Measurements from ENCODE around the gene RRP8.

DNA sequence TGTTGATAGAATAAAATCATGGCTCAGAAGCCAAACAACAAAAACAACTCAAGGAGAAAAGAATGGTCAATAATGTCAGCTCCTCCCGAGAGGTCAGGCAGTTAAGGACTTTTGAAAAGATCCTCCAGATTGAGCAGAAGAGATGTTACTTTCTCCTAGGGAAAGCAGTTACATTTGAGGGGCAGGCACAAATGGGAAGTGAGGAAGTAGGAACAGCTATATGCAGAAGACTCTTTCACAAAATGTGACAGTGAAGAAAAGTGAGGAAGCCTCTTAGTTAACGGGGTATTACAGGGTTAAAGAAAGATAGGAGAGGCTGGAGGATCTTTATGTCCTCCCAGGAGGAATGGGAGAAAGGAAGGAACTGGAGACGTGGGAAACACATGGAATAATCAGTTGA lies 48.8 kb upstream of the RRP8 start:
- TF ChIP-seq POLR2A (IDR thresholded peaks at IDR 0.05) = no peak
- TF ChIP-seq, protein P1, sequence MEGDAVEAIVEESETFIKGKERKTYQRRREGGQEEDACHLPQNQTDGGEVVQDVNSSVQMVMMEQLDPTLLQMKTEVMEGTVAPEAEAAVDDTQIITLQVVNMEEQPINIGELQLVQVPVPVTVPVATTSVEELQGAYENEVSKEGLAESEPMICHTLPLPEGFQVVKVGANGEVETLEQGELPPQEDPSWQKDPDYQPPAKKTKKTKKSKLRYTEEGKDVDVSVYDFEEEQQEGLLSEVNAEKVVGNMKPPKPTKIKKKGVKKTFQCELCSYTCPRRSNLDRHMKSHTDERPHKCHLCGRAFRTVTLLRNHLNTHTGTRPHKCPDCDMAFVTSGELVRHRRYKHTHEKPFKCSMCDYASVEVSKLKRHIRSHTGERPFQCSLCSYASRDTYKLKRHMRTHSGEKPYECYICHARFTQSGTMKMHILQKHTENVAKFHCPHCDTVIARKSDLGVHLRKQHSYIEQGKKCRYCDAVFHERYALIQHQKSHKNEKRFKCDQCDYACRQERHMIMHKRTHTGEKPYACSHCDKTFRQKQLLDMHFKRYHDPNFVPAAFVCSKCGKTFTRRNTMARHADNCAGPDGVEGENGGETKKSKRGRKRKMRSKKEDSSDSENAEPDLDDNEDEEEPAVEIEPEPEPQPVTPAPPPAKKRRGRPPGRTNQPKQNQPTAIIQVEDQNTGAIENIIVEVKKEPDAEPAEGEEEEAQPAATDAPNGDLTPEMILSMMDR (IDR thresholded peaks at IDR 0.05) = no peak

Measured in upper lobe of left lung (tissue), 4 donors.